NOMO-1 (cell line): ENCODE results near the gene CEP170B.
"Not testable (repeated sequence)": the region's sequence is repeated elsewhere in the genome, so short reads cannot be mapped to it uniquely, and the experiment has no call there.

ENCODE experiments used
- DNase-seq, 2 experiments: peaks; one replicate each; lab custom pipeline; 2025; ENCODE audit not compliant: unreplicated experiment in 2 of 2; lab: John Stamatoyannopoulos, UW

Gene CEP170B

GRCh38 chr14:104877066-104877805 is 12.2 kb downstream of the CEP170B start:
- DNase-seq: no peak

GRCh38 chr14:104877806-104878550 is 12.9 kb downstream of the CEP170B start:
- no peak for DNase-seq

GRCh38 chr14:104878582-104878981 is 13.5 kb downstream of the CEP170B start:
- DNase-seq: no peak

GRCh38 chr14:104879201-104879982 is 14.3 kb downstream of the CEP170B start:
- DNase-seq: no peak

- no peak for DNase-seq
Observed at GRCh38 chr14:104879983-104880565, 15.0 kb downstream of the CEP170B start.

GRCh38 chr14:104880584-104881210 is 15.6 kb downstream of the CEP170B start:
- DNase-seq: no peak

GRCh38 chr14:104881369-104881979 is 16.4 kb downstream of the CEP170B start:
- no peak for DNase-seq

- no peak for DNase-seq
Observed at GRCh38 chr14:104882325-104882973, 17.4 kb downstream of the CEP170B start.

GRCh38 chr14:104882991-104883660 is 18.1 kb downstream of the CEP170B start:
- no peak for DNase-seq

- DNase-seq: no peak
Observed at GRCh38 chr14:104883681-104884361, 18.8 kb downstream of the CEP170B start.

- not testable (repeated sequence) for DNase-seq
Observed at GRCh38 chr14:104884381-104884780, 19.3 kb downstream of the CEP170B start.

GRCh38 chr14:104885031-104885972 is 20.2 kb downstream of the CEP170B start:
- no peak for DNase-seq

- no peak for DNase-seq
Observed at GRCh38 chr14:104885973-104886689, 21.1 kb downstream of the CEP170B start.

GRCh38 chr14:104886690-104887622 is 21.9 kb downstream of the CEP170B start:
- no peak for DNase-seq

- no peak for DNase-seq
Observed at GRCh38 chr14:104887623-104888488, 22.8 kb downstream of the CEP170B start.
